Activated T-cell treated with anti-CD3 and anti-CD28 coated beads, Interleukin-2, amount 50 U/mL, for 48 hours (primary cell): ENCODE measurements around the gene C16orf95.
A peak's percentile ranks its signal among the peaks of the same experiment; 100 is the strongest.

Source experiments
- DNase-seq, 2 experiments: peaks; one replicate each; pipeline ENCODE4 v3.0.0-alpha.2; 2020

The C16orf95 gene

DNA sequence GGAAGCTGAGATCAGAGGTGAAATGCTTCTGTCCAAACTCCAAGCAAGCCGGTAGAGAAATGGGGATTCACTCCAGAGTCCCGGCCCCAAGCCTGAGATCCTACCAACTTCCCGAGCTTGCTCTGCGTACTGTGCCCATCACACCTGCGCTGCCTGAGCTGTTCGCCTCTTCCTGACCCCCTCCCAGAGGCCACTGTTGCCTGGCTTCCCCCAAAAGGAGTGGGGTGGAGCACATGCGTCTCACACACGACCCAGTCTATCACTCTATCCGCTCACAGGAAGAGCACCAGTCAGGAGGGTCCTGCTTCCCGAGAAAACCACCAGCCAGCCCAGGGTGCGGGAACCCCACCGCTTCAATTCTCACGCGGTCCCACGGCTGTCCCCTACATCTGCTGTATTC, 13.5 kb upstream of the C16orf95 start:
- DNase-seq = no peak

DNA sequence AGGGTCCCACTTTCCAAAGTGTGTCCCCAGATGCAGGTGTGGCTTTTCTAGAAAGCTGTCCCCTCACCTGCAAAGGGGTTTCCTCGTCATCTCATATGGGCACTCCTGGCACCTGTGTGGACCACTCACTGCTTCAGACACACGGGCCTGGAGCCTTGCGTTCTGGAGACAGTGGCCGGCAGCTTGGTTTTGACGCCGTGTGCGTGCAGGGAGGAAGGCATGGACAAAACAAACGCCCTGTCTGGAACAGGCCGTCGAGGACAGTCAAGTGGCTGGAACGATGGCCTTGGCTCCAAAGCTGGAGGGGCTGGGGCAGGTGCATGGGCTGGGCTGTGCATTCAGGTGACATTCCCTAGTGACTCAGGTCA, 13.0 kb upstream of the C16orf95 start:
- no peak for DNase-seq

DNA sequence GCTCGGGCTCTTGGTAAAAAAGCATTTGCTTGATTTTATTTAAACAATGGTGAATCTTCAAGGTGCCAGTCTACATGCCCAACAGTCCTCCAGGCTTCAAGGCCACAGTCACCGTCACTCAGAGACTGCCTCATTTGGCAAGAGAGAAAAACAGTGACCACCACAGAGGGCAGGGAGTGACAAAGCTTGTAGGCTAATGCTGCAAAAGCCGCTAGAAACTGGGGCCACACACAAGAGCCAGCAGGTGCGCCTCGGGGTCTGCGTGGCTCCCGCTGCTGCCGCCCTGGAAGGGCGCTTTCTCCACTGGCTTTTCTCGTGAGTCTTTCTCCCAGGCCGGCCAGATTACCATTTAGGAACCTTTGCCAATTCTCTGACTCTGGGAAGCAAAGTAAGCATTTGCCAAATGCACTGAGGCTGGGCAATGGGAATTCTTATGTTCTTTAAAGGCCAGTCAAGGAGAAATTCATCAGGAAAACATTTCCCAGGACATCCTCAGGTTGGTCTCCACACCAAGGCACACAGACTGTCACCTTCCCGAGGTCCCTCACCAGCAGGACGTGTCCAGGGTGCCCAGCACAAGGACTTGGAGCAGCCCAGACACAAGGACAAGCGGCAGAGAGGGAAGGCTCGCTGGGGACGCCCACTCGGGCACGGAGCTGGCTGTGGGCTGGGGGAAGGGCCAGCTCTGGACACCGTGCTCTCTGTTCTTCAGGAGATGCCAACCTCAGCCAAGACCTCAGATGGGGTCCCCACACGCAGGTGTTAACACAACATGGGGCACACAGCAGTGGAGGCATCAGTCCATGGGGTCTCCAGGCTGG, 12.5 kb upstream of the C16orf95 start:
- DNase-seq = no peak

DNA sequence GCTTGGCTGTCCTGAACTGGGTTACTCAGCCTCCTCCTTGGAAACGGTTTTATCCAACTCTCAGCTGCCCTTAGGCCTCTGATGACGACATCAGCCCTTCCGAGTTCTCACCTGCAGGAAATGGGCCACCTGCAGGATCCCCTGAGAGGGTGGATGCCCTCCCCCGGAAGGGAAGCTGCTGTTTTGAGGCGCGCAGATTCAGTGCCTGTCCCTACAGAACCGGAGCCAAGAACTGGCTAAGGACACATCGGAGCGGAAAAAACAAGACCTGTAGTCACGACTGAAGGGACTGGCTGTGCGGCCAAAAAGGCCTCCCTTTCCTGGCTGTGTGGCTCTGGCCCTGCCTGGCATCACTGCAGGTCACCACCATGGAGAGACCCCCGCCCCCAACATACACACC, 11.7 kb upstream of the C16orf95 start:
- DNase-seq = no peak

DNA sequence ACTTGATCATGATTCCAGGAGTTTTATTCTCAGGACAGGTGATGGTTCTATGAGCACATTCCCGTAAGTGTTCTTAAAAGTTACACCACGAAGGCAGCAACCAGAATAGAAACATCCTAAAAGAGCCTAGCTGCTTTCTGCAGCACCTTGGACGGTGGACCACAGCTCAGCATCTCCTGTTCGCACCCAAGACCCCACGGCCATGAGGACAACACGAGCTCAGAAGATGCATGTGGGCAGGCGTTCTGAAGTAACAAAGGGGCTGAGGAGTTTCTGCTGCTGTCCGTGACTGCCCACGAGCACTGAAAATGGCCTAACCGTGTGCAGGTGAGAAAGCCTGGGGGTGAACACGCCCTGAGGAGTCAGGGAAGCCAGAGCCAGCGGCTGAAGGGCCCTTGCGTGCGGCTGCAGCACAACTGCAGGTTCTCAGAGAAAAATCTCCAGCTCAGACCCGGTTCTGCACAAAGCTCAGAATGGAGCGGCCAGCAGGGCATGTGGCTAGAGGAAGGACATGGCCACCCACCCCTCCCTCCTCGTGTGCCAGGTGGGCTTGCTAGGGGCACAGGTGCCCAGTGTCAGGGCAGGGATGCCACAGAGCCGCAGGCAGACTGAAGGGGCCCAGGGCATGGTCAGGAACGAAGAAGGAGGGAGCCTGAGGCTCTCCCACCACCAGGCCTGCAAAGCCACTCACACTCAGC, 10.8 kb upstream of the C16orf95 start:
- DNase-seq = no peak

DNA sequence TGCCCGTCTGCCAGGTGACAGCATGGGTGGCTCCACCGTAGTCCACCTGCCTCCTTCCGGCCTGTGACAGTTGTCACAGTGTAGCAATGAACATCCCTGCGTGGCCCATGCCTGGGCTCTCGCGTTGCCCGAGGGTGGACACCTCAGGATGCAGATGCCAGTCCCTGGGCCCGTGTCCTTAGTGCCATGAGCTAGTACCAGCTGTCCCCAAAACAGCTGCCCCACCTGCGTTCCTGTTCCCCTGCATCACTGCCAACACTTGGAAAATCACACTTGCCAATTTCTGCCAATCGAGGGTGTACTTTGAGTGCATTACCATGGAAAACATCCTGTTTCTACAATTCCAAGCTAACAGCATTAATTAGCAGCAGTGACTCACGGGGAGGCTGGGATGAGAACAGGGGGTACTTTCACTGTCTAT, 9.0 kb upstream of the C16orf95 start:
- no peak for DNase-seq

DNA sequence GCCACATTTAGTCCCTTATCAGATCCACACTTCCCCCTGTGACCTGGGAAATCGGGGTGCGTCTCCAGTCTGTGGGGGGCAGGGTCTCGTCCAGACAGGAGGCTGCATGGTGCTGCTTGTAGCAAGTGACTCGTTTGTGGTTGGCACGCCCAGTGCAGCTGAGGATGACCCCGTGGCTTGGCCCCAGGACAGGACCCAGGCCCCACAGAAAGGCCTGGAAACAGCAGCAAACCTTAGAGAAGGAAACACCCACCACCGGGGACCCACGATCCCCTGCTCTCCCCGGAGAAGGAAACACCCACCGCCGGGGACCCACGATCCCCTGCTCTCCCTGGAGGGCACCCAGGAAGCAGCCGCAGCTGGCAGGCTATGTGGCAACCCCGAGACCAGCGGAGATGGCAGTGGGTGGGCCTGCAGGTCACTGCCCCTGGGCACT, 8.2 kb upstream of the C16orf95 start:
- DNase-seq = no peak

DNA sequence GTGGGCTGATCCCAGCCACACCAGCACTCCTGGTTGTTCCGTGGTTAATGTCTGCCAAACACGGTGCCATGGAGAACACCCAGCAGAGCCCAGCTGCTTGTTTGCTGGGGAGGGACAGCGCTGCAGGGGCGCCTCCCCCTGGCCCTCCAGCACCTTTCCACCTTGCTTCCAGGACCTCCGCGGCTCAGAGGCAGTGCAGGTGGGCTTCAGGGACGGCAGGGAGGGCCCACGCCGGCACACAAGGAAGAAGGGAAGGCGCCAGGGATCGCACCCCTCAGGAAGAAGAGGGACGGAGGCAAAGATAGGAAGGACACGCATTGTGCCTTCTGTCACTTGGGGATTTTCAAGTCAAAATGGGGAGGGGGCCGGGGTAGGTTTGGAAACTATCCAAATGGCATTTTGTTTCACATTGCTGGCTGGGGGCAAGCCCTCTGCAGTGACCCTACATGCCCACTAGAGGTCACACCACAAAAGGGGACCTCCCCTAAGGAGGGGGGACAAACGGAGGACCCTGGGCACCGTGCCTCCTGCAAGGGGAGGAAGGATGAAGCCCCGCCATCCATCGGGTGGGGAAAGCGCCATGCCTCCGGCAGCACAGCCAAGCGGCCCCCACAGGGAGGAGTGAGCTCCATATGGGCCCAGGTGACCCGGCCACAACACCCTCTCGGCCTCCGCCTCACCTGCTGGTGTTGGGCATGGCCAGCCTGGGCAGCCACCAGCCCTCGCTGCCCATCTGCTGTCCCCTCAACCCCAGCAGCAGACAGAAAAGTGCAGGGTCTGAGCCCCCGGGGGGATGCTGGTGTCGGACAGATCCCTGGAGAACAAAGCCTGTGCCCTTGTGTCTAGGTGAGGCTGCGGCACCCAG, 7.5 kb upstream of the C16orf95 start:
- DNase-seq = peak; percentile 48 to 54

DNA sequence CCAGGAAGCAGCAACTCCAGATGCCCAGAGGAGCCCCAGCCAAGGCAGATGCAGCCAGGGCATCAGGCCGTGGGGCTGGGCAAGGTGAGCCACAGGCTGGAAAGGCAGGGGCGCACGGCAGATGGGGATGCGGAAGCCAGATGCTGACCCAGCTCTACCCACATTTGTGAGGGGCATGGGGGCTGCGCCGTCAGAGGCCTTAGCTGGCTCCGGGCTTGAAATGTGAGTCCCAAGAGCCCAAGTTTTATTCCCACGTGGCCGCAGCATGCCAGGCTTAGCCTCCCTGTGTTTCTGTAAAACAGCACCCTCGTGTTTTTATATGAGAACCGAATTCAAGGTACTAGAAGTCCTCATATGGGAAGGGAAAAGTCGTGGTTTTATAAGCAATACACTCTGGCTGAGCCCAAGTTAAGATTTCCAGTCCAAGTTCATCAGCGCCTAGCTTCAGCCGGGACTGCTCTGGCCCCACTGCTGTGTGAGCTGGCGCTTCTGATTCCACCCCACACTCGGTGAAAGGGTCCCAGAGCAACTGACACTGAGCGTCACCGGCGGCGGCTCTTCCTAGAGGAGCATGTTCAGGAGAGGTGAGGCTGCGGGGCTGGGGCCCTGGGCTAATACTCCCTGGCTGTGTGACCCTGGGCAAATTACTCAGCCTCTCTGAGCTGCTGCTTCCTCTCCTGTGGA, 6.7 kb upstream of the C16orf95 start:
- no peak for DNase-seq

DNA sequence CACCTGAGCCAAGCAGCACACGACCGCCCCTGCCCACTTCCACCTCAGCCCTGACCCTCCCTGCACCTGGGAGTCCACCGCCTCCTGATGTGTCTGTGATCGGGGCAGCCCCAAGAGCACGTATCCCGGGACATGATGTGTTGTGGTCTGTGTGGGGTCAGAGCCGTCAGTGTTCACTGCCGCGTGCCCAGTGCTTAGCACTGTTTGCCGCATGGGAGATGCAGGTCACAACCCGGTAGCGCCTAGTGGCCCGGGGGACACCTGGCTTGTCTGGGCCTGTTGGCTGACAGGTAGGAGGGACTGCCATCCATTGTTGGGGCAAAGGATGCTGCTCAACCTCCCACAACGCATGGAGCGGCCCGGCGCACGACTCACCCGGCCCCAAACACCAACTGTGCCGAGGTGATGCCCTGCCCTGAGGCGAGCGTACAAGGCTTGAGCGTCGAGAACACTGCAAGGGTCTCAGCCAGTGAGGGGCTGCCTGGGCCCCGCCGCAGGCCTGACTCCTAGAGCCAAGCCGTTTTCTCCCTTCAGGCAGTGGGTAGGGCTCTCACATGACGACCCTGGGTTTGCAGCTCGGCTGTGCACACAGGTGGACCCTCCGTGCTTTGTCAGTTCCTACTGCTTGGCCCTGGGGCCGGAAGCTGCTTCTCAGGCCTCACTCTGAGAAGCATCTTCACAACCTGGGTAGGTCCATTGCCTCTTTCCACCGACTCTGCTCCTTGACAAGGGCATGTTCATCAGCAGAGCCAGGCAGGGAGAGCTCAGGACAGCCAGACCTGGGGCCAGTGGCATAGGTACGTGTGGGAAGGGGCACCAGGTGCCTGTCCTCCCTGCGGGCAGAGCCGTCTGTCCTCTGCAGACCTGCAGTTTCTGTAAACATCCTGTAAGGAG, 5.9 kb upstream of the C16orf95 start:
- no peak for DNase-seq

DNA sequence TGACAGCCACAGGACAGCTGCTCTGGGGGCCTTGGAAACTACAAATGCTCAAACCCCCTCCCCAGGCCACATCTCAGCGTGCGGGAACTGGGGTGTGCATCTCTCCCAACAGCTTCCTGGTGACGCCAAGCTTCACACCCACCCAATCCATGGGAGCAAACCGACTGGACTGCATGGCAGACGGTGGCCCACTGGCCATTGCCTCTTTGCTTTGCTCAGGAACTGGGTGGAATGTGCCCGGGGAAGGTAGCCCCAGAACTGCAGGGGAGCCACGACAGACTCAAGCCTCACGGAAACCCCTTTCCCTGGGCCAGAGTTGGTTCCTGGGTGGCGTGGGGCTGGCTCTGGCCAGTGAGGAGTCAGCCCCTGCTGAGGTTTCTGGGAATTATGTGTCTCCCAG, 5.2 kb upstream of the C16orf95 start:
- DNase-seq = no peak

DNA sequence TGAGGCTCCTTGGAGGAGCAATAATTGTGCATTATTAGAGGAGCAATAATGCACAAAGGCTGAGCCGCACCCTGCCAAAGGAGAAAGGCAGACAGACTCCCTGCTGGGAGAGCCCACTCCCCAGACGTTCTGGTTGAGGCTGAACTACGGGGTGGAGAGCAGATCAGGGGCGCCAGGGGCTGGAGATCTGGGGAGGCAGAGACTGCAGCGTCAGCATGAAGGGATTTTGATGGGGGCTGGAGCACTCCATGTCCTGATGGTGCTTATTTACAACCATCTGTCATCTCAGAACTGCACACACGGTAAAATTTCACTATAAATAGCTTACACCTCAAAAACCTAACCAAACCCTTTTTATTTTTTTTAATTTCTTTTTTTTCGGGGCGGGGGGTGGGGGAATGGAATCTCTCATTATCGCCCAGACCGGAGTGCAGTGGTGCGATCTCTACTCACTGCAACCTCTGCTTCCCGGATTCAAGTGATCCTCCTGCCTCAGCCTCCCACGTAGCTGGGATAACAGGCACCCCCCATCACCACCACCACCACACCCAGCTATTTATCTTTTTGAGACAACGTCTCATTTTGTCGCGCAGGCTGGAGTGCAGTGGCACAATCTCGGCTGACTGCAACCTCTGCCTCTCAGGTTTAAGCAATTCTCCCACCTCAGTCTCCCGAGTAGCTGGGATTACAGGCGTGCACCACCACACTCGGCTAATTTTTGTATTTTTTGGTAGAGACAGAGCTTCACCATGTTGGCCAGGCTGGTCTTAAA, 4.3 kb upstream of the C16orf95 start:
- DNase-seq = no peak

DNA sequence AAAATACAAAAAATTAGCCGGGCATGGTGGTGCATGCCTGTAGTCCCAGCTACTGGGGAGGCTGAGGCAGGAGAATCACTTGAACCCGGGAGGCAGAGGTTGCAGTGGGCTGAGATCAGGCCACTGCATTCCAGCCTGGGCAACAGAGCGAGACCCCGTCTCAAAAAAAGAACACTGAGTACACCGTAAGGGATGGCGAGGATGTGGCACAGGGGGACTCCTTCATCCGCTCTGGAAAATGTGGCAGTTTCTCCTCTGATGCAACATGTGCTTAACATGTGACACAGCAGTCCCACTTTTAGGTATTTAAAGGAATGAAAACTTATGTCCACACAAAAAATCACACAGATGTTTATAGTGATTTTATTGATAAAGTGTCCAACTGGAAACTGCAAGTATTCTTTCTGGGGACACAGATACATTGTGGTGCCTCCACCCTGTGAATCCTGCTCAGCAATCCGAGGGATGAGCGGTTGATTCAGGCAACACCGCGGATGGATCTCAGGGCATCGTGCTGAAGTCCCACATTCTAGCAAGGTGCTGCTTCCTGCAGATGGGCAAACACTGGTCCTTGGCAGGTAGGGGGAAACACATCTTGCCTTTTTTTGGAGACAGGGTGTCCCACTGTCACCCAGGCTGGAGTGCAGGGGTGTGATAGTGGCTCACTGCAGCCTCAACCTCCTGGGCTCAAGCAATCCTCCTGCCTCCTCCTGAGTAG, 3.5 kb upstream of the C16orf95 start:
- no peak for DNase-seq

DNA sequence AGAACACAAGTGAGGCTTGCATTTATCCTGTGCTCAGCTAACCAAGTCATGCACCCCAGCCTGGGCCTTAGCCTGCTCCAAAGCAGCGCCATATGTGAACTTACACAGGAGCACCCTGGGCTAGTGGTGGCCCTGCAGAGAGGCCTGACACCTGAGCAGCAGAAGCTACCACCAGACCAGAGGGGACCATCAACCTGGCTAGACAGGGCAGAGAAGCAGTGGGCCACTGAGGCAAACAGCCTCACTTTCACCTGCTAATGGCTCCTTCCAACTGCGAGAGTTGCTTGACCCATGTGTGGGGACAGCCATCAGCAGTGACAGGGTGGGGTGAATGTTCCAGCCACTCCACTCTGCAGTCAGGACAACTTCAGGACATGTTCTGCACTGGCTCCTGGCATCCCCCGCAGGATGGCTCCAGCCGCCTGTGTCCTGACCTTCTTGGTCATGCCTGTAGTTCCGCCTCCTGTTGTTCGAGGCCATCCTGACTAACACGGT, 2.9 kb upstream of the C16orf95 start:
- no peak for DNase-seq

DNA sequence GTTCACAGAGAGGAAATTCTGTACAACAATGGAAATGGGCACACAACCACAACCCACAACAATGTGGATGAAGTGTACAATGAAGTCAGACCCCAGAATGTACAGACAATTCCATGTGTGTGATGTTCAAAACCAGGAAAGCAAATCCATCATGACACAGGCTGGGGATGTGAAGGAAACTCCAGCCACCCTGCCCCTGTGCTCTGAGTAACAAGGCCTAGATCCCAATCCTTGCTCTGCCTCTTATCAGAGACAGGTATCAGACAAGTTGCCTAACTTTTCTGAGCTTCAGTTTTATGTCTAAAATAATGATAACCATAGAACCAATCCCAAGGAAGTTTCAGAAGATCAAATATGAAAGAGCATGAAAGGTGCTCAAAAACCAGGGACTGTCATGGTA, 1.8 kb upstream of the C16orf95 start:
- DNase-seq = no peak

DNA sequence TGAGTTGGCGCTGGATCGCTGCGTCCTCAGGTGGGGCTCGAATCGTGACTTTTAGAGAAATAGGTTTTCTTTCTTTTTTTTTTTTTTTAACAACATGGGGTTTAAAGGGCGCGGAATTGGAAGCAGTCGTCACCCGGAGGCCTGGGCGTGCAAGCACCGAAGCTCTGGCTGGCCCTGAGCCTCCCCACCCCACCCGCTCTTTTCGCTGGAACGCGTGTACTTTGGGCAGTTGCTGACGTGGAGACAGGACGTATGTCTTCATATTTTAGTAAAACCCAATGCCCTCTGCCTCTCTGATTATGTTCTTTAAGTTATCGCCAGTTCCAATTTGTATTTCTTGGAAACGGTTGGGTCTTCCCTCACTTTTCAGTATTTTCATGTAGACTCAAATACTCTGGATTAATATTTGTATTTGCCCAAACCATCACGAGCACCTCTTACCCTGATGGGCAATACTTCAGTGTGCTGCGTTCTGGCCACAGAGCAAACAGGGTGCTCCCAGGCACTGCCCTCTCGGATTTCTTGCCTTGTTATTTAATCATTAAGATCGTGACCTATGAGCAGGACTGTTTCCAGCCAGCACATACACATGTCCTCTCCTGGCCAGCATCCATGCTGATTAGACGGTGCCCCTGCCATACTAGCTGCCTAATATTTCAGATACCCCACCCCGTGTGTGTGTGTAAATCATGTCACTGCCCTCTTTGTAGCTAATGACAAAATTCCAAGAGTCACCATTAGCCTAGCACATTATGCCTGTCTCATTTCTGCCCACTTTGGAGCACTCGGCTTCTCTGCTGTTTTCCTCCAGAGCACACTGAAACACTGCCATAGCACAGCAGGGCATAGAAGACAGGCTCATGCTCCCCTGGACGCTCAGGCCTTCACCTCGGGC, 805 bp upstream of the C16orf95 start:
- DNase-seq = no peak

DNA sequence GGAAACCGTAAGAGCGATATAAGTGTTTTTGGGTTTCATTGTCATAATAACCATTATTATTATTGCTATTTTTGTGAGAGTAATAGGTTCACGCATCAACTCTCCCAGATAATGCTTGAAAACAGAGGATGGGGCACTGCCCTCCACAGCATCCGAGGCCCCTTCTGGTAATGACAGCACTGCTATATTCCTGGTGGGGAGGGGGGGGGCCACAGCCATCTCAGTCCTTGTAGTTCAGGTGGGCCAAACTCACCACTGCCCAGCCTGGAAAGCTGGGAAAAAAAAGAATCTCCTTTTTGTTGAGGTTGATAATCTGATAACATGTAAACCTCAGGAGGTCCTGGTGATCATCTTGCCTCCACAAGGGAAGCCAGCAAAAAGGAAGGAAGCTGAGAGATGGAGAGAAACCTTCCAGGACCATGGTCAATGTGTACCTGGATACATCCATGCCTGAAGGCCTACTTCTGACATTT, 706 bp downstream of the C16orf95 start:
- DNase-seq = no peak

DNA sequence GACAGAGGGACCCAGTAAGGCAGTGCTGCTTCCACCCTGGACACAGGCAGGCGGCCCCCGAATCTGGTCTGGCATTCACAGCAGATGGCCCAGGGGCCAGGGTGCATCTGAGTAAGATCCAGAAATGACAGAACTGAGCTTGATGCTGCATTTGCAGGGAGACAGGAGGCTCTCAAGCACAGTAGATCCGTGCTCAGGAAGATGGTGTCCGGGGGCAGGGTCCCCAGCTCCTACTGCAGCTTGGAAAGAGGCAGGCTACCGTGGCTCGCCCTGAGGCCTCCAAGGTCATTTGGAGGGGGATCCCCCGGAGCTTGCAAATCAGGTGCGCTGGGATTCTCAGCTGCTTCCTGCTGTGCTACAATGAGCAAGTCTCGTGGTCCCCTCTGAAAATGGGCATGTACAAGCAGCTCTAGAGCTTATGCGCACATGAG, 2.2 kb downstream of the C16orf95 start:
- no peak for DNase-seq

DNA sequence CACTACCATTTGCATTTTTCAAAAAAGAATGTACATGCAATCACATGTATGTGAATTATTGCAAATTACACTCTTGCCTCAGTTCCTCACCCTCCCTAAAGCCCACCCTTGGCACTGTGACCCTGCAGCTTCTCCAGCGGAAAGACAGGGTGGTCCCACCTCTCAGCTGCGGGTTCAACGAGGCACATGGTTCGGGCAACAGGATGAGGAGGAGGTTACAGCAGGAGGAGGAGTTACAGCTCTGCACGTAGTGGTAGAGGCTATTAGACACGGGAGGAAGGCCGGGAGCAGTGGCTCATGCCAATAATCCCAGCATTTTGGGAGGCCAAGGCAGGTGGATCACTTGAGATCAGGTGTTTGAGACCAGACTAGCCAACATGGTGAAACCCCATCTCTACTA, 5.2 kb downstream of the C16orf95 start:
- DNase-seq = no peak
